Tibial nerve (tissue), 4 donors: ENCODE results near the gene SIVA1. TPM values are rescaled to one million over a fixed set of nuclear protein-coding genes. Genes with fewer than 3 reads are reported as not detected.
A peak's percentile ranks its signal among the peaks of the same experiment; 100 is the strongest.

Experiments used
- DNase-seq, 2 donors: peaks; one replicate each; pipeline ENCODE4 v3.0.0-alpha.2; 2019; ENCODE audit warnings: low spot score in 2 of 2
- H3K27ac ChIP-seq, 4 donors: fragments of 200-600 bp; sonication (generic) in 3 of 4; one replicate each; pipeline ENCODE4 v1.5.1; 2017 to 2019; ENCODE audit warnings: mild to moderate bottlenecking in 1 of 4
- H3K27me3 ChIP-seq, 2 donors: fragments of 200-600 bp; sonication (generic) in 1 of 2; one replicate each; pipeline versions ENCODE4 v1.5.1 to v1.6.0; 2017 to 2019
- H3K36me3 ChIP-seq, 3 donors: fragments of 200-600 bp; sonication (generic); one replicate each; pipeline ENCODE4 v1.5.1; 2018 to 2019
- H3K4me1 ChIP-seq, 4 donors: fragments of 200-600 bp; sonication (generic) in 3 of 4; one replicate each; pipeline ENCODE4 v1.5.1; 2017 to 2019
- H3K4me3 ChIP-seq, 4 donors: fragments of 200-600 bp; sonication (generic) in 3 of 4; one replicate each; pipeline ENCODE4 v1.5.1; 2017 to 2019; ENCODE audit warnings: mild to moderate bottlenecking in 1 of 4, moderate library complexity in 1 of 4
- H3K9me3 ChIP-seq, 4 donors: fragments of 200-600 bp; sonication (generic) in 3 of 4; one replicate each; pipeline ENCODE4 v1.5.1; 2017 to 2019
- CTCF ChIP-seq, 5 experiments: fragments of 200-600 bp in 3 of 5; fragments of 450-650 bp in 2 of 5; sonication (generic) in 3 of 5; IDR thresholded peaks; one replicate each; pipeline ENCODE4 v1.5.1; 2016 to 2019; ENCODE audit warnings: antibody characterized with exemption in 5 of 5, mild to moderate bottlenecking in 3 of 5, moderate library complexity in 2 of 5
- EP300 ChIP-seq, 2 donors: sonication (generic); formaldehyde crosslinking; IDR thresholded peaks; one replicate each; pipeline ENCODE4 v1.6.1; 2017; ENCODE audit warnings: antibody characterized with exemption in 2 of 2, mild to moderate bottlenecking in 1 of 2
- POLR2A ChIP-seq, 2 donors: fragments of 450-650 bp; IDR thresholded peaks; one replicate each; pipeline ENCODE4 v1.6.1; 2017; ENCODE audit warnings: antibody characterized with exemption in 2 of 2, mild to moderate bottlenecking in 2 of 2, moderate library complexity in 2 of 2
- WGBS, 2 donors: methylation state at CpG; one replicate each; pipeline ENCODE4 v1.1.5; 2018; 5-methylcytosine and 5-hydroxymethylcytosine counted together
- total RNA-seq, 4 donors: library from RNA; depleted of rRNA; stranded (reverse); fragments of >200 nt; gene quantifications; one replicate each; pipeline ENCODE4 v1.1.0, GENCODE V29; 2016

The SIVA1 gene
- total RNA-seq, 4 donors from 2014 or later: 260 to 422 (median 378) TPM

- 94% methylated on average over 5 to 6 of the region's 9 CpGs for WGBS, 2 donors
- Histone ChIP-seq H3K36me3 (peaks cover 0 to 7% (median 0%) of the 10 kb centered on the region in 3 donors), H3K4me3 (no peak overlapping the region), H3K27ac (peak overlapping the region; percentile 62 to 92 (median 86)), H3K4me1 (peaks cover 0 to 56% (median 43%) of the 10 kb centered on the region in 4 donors), H3K9me3 (no peaks in the 10 kb centered on the region), H3K27me3 (no peaks in the 10 kb centered on the region)
- no peak for DNase-seq
- TF ChIP-seq CTCF (IDR thresholded peaks at IDR 0.05) (no peak), POLR2A (IDR thresholded peaks at IDR 0.05) (no peak), EP300 (IDR thresholded peaks at IDR 0.05) (no peak)
Measured at GRCh38 chr14:104734601-104734990, 18.4 kb upstream of the SIVA1 start.

- peaks cover 0 to 10% (median 0%) of the 10 kb centered on the region in 3 donors for H3K36me3 ChIP-seq
- no peak for DNase-seq
- TF ChIP-seq CTCF (IDR thresholded peaks at IDR 0.05): no peak
- TF ChIP-seq EP300 (IDR thresholded peaks at IDR 0.05): no peak
- TF ChIP-seq POLR2A (IDR thresholded peaks at IDR 0.05): no peak
- peaks cover 0 to 56% (median 43%) of the 10 kb centered on the region in 4 donors for H3K4me1 ChIP-seq
- no peak overlapping the region for H3K4me3 ChIP-seq
- H3K27me3 ChIP-seq: no peaks in the 10 kb centered on the region
- H3K9me3 ChIP-seq: no peaks in the 10 kb centered on the region
- H3K27ac ChIP-seq: peak overlapping the region; percentile 62 to 92 (median 86)
- 77 to 81% methylated on average over 29 of the region's 31 CpGs for WGBS, 2 donors
Measured at GRCh38 chr14:104734991-104735779, 17.8 kb upstream of the SIVA1 start.

- TF ChIP-seq CTCF (IDR thresholded peaks at IDR 0.05): peak in 1 of 5 experiments; percentile 19
- peak; percentile 98 to 99 for TF ChIP-seq EP300 (IDR thresholded peaks at IDR 0.05)
- TF ChIP-seq POLR2A (IDR thresholded peaks at IDR 0.05): no peak
- Histone ChIP-seq H3K27me3 (no peaks in the 10 kb centered on the region), H3K9me3 (no peaks in the 10 kb centered on the region), H3K27ac (peak overlapping the region; percentile 62 to 92 (median 86)), H3K4me1 (peaks cover 0 to 56% (median 43%) of the 10 kb centered on the region in 4 donors), H3K4me3 (no peak overlapping the region), H3K36me3 (peaks cover 0 to 14% (median 0%) of the 10 kb centered on the region in 3 donors)
- DNase-seq: peak; percentile 78 to 80
- 29 to 52% methylated on average over 13 to 24 of the region's 26 CpGs for WGBS, 2 donors
Measured at GRCh38 chr14:104735830-104736642, 16.9 kb upstream of the SIVA1 start.

- peak overlapping the region in 1 of 4 donors; percentile 91 for H3K27ac ChIP-seq
Measured at GRCh38 chr14:104738375-104739019, 14.4 kb upstream of the SIVA1 start.

More at GRCh38 chr14:104738375-104739019, 14.4 kb upstream of the SIVA1 start:
- no peak for DNase-seq
- no peak for TF ChIP-seq CTCF (IDR thresholded peaks at IDR 0.05)
- Histone ChIP-seq H3K27me3 (no peaks in the 10 kb centered on the region), H3K4me3 (no peak overlapping the region), H3K4me1 (peaks cover 0 to 33% (median 27%) of the 10 kb centered on the region in 4 donors), H3K9me3 (no peaks in the 10 kb centered on the region), H3K36me3 (peaks cover 0 to 22% (median 0%) of the 10 kb centered on the region in 3 donors)
- WGBS, 2 donors: 90 to 92% methylated on average over 16 to 18 of the region's 18 CpGs
